A549 treated with Hydrocortisone at 1 μM for 4 hours (cell line): Measurements from ENCODE around the gene ZMYND12. TPM values are rescaled to one million over a fixed set of nuclear protein-coding genes. Genes with fewer than 3 reads are reported as not detected.

Source experiments
- total RNA-seq: library from RNA; stranded (reverse); fragments of 200-300 nt; extraction: Qiagen RNA extraction; gene quantifications from 5 replicates; pipeline ENCODE4 v1.2.3, GENCODE V29; 2022

The ZMYND12 gene, protein sequence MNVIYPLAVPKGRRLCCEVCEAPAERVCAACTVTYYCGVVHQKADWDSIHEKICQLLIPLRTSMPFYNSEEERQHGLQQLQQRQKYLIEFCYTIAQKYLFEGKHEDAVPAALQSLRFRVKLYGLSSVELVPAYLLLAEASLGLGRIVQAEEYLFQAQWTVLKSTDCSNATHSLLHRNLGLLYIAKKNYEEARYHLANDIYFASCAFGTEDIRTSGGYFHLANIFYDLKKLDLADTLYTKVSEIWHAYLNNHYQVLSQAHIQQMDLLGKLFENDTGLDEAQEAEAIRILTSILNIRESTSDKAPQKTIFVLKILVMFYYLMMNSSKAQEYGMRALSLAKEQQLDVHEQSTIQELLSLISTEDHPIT
- total RNA-seq = 0.21 to 0.46 TPM (median 0.40 TPM) in 5 replicates

DNA sequence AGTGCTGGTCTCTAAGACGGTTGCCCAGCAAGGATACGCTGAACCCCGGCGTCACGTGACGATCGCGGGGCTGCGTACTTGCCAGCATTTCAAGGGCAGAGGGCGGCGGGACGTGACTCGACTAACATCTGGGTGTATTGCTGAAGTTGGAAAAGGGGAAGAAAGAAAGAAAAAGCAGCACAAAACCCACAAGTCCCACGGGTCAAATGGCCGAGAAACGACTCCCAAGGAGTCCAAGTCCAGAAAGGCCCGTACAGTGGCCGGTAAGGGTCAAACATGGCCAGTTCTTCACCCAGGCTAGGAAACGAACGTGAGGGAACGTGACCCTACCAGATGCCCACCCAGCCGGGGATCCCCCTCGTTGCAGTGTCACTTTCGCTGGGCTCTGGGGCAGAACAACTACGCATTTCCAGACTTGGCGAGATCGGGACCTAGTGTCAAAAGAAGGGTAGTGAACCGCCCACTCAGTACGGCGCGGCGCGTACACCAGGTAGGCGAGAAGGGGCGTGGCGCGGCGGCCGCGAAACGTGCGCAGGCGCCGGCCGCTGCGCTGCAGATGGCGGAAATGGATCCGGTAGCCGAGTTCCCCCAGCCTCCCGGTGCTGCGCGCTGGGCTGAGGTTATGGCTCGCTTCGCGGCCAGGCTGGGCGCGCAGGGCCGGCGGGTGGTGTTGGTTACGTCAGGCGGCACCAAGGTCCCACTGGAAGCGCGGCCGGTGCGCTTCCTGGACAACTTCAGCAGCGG lies at the start of gene ZMYND12, which contains the start of gene PPCS:
TSS of gene ZMYND12 (minus strand) at position 13 of the 744 bp plus-strand sequence. CDS start 25 bp downstream, outside the sequence.
TSS of gene PPCS (plus strand) at position 534 of the 744 bp plus-strand sequence. CDS start at position 557, 23 bp downstream.

DNA sequence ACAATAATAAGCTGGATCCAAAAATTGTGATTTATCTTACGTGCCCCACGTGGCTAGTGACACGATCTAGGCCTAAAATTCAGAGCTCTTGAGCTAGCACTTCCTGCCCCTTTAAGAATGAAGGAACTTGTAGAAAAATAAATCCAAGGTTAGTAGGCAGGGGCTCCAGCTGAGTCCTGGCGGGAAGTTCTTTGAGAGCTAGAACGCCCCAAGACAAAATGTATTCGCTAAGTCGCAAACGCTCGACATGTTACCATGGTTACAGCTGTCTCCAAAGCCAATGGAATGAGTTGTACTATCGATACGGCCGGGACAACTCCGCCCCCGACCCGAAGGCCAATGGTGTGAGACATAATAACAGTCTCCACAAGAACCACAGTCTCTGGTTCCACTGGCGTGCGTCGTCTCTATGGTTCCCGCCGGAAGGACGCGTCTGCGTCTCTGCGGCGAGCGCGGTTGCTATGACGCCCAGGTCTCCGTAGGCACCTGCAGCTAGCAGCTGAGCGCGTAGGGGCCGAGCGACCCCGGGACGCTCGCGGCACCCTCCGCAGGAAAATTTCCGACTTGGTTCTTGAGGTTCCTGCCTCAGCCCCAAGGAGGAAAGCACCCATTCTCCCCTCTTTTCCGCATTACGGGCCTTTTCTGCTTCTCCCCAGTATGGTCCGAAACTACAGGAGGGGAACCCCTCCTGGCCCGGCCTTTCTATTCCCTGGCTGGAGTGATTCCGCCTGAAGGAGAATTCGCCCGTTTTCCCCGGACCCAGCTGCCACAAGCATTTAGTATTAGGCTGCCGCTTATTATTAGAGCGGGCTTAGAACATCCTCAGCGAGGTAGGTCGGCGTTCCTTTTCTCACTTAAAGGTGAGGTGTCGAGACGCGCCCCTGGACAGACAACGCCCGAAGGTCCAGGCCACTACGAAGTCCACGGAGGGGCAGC lies 7.3 kb upstream of the ZMYND12 start, which contains the start of gene CCDC30:
TSS of gene CCDC30 (plus strand) at position 459 of the 936 bp plus-strand sequence. CDS start 17,266 bp downstream, outside the sequence.

DNA sequence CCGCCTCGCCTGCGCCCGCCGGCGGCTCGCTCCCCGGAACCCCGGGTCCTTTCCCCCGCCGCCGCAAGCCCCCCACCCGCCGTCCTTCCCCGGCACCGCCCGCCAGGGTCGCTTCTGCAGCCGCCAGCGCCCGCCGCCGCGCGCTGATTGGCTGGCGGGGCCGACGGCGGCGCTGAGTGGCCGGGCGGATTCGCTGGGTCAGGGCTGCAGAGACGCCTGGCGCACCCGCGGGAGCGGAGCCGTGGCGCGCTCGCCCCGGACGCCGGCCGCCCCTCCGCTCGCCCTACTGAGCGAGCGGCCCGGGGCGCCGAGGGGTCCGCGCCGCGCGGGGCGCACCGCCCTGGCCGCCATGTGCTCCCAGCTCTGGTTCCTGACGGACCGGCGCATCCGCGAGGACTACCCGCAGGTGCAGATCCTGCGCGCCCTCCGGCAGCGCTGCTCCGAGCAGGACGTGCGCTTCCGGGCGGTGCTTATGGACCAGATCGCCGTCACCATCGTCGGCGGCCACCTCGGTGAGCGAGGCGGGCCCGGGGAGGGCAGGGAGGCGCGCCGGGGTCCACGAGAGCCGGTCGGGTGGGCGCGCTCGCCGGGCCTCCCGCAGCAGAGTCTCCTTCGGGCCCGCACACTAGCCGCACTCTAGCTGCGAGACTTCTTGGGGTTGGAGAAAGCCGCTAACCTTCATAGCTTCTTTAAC lies 75.1 kb downstream of the ZMYND12 start, which contains the start of gene RIMKLA:
TSS of gene RIMKLA (plus strand) at position 207 of the 694 bp plus-strand sequence. CDS start at position 350, 143 bp downstream.

Other genes starting within 250 kb of the ZMYND12 start
- gene FOXJ3, start 120.8 kb downstream of the ZMYND12 start, total RNA-seq = 15.2 to 20.3 TPM (median 18.1 TPM) in 5 replicates
- 0.38 to 0.90 TPM (median 0.66 TPM) in 5 replicates for gene RIMKLA, start 75.2 kb downstream of the ZMYND12 start, total RNA-seq
- gene PPCS, start 521 bp upstream of the ZMYND12 start, total RNA-seq = 37.0 to 40.2 TPM (median 37.3 TPM) in 5 replicates
- gene CCDC30, start 7.3 kb upstream of the ZMYND12 start, total RNA-seq = 0.53 to 1.2 TPM (median 0.76 TPM) in 5 replicates
- gene PPIH, start 202.4 kb upstream of the ZMYND12 start, total RNA-seq = 58.8 to 67.3 TPM (median 65.3 TPM) in 5 replicates
- gene YBX1, start 226.4 kb upstream of the ZMYND12 start, total RNA-seq = 709 to 776 TPM (median 732 TPM) in 5 replicates